NCI-H146 treated with DMSO at 0.1 percent for 48 hours (cell line): ENCODE data around the gene MYO3B.
"Not testable (repeated sequence)": the region's sequence is repeated elsewhere in the genome, so short reads cannot be mapped to it uniquely, and the experiment has no call there.

ENCODE experiments used
- DNase-seq: peaks from one replicate; lab custom pipeline; 2025; ENCODE audit not compliant: unreplicated experiment; lab: John Stamatoyannopoulos, UW

Gene MYO3B

DNA sequence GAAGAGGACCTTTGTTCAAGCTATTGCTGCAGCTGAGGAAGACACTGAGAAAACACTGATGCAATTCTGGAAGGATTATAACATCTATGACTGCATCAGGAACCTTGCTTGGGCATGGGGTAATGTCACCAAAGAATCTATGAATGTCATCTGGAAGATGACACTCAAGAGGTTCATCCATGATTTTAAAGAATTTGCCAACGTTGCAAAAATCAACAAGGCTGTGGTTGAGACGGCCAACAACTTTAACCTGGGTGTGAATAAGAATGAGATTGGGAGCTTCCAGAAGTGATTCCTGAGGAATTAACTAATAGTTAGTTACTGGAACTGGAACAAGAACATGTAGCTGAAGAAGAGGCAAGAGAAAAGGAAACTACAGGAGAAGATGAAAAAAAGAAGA is 410.8 kb downstream of the MYO3B start:
- no peak for DNase-seq

GRCh38 chr2:170596576-170596975 is 418.6 kb downstream of the MYO3B start:
- DNase-seq: no peak

DNA sequence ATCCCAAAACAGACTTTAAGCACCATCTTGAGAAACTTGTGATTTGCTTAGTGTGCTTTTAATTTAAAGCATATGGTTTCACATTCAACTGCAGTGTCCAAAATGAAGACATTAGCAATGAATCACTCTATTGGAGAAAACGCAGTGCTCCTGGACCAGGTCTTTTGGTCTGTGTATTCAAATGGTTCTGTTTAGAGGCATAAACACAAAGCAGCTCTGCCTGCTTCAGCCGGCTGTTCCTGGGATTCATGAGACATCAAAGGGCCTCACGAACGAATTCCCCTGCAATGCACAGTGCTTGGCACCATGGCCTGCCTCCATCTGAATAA is 420.1 kb downstream of the MYO3B start:
- no peak for DNase-seq

- no peak for DNase-seq
These were observed 423.5 kb downstream of the MYO3B start for GRCh38 chr2:170601489-170601888.

GRCh38 chr2:170605862-170606261 is 427.9 kb downstream of the MYO3B start:
- DNase-seq: no peak

DNA sequence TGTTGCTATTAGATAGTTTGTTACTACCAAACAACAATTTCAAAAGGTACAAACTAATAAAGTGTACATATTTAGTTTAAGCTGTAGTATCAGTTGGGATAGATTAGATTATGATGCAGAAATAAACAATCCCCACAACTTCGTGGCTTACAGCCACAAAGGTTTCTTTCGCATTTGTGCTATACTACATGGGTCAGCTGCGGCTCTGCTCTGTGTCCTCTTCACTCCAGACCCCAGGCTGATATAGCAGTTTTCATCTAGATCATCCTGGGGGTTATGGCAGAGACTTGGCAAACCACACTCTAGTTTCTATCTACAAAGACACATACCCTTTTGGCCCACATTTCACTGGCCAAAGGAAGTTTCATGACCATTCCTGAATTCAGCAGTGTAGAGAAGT is 429.2 kb downstream of the MYO3B start:
- no peak for DNase-seq

GRCh38 chr2:170610615-170611014 is 432.7 kb downstream of the MYO3B start:
- DNase-seq: no peak

- DNase-seq: not testable (repeated sequence)
These were observed 441.0 kb downstream of the MYO3B start for GRCh38 chr2:170618948-170619347.

DNA sequence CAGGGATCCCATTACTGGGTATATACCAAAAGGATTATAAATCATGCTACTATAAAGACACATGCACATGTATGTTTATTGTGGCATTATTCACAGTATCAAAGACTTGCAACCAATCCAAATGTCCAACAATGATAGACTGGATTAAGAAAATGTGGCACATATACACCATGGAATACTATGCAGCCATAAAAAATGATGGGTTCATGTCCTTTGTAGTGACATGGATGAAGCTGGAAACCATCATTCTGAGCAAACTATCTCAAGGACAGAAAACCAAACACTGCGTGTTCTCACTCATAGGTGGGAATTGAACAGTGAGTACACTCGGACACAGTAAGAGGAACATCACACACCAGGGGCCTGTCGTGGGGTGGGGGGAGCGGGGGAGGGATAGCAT is 457.1 kb downstream of the MYO3B start:
- DNase-seq: not testable (repeated sequence)

DNA sequence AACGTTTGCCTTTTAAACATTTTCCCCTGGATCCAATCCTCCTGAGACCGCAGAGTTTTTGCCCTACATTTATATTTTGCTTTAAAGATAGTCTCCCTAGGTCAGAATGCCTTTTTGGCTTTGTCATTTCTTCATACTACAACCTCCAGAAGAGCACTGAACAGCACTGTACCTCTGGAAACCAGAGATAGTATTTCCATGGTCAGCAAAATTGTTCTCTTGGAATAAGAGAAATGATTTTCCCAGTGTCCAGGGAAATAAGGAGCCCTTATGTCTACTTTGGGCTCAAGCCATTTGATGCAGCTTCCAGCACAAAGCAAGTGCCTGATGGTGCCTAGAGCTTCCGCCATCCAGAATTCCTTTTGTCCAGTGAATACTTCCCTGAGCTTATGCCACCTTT is 461.7 kb downstream of the MYO3B start:
- DNase-seq: no peak

- DNase-seq: no peak
These were observed 464.0 kb downstream of the MYO3B start for GRCh38 chr2:170641961-170642360.

DNA sequence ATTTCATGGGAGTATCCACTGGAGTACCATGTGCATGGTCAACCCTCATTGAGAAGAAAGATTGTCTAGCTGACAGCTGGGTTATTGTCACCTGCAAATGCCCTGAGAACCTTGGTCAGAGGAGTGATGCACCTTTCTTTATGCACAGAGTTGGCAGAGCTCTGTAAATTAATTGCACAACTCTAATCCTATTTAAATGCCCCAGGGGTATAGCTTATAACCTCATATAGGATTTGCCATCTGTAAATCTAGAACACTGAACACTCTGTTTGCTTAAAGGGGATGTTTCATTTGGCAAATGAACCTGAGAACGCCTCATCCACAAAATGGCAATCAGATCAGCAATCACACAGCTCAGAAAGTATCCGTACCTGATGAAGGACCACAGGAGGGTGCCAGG is 465.4 kb downstream of the MYO3B start:
- DNase-seq: no peak

- DNase-seq: no peak
These were observed 469.9 kb downstream of the MYO3B start for GRCh38 chr2:170647741-170648436.

DNA sequence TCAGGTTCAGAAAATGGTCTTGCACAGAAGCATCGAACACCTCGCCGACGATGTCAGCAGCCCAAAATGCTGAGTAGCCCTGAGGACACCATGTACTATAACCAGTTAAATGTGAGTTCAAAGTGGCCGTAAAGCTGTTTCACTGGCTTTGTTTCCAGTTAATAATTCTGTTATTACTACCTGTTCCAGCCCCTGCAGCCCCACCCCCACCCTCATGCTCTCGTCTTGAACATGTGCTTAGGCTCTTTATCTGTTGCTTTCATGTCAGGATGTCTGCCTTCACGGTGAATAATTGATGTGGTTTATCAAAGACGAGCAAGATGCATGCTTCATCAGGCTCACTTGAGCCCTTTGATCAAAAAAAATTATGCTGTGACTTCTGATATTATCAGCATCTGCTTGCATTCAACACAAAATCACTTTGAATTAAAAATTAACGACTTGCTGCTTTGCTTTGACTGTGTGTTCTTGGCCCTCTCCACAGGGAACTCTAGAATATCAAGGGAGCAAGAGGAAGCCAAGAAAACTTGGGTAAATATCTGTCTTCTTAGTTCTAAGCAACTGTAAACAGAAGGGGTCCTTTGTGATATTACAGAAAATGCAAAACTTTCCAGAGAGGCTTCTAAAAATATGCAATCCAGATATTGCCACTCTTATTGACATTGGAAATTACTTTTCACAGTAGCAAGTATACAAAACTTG is 473.8 kb downstream of the MYO3B start:
- DNase-seq: no peak

DNA sequence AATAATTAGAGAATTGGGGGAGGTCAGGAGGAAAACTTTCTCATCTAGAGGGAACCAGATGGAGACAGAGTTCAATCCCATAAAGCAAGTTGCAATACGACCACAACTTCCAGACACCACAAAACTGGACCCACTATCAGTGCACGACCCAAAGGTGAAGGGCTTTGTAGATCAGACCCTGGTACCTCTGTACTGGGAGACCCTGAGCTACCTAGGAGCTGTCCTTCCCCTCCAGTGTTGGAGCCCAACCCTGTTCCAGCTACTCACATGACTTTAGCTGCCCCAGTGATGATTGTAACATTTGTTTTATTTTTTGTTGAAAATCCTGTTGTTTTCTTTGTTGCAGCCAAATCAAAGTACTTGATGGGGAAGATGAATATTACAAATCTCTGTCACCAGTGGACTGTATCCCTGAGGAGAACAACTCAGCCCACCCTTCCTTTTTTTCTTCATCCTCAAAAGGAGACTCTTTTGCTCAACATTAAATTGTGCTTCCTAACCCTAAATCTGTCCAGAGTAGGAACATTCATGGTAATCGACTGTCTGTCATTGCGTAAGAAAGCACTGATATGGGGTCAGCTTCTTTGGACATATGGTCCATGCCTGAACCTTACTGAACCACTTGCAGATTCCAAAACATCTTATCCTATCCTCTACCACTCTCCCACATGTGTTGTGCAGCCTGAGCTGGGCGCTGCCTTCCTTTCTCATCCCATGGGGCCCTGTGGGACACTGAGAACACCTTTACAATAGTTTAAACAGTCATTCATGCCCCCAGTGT is 474.9 kb downstream of the MYO3B start:
- no peak for DNase-seq

GRCh38 chr2:170656669-170657068 is 478.7 kb downstream of the MYO3B start:
- no peak for DNase-seq

DNA sequence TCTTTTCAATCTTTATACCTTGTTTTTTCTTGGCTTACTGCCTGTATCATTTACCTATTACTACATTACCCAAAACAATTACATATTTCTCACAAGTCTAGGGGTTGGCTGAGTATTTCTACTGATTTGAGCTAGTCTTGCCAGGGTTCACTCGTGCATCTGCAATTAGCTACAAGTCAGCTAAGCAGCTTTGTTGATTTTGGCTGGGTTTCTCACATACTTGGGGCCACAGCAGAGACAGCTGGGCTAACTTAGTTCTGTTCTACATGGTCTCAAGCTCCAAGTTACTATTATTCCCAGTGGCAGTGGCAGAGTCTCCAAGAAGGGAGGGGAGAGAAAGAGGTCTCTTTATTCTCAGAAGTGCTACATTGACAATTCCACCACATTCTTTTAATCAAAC is 482.5 kb downstream of the MYO3B start:
- DNase-seq: no peak

DNA sequence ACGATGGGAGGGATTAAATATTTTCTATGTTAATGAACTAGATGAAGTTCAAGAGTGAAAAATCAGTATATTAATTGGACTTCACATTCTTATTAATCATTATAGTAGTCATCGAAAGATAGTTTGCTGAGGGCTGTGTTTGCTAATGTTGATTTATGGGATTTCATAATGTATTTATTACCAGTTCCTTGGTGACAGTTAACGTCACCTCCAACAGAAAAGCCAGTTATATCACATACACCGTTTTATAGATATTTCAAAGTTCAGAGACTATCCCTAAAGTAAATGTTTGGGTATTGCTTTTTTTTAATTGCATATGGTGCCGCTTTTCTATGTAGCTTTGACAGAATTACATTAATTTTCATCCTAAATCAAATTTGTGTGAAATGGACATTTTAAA is 487.8 kb downstream of the MYO3B start:
- no peak for DNase-seq

DNA sequence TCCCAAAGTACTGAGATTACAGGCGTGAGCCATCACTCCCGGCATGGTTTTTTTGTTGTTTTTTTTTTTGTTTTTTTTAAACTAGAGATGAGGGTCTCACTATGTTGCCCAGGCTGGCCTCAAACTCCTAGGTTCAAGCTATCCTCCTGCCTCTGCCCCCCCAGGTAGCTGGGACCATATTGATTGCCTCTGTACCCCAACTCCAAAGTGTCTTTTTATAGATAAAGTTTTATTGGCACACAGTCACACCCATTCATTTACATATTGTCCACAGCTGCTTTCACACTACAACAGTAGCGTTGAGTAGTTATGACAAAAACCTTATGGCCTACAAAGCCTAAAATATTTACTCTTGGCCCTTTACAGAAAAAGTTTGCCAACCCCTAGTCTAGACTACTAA is 492.0 kb downstream of the MYO3B start:
- DNase-seq: no peak

DNA sequence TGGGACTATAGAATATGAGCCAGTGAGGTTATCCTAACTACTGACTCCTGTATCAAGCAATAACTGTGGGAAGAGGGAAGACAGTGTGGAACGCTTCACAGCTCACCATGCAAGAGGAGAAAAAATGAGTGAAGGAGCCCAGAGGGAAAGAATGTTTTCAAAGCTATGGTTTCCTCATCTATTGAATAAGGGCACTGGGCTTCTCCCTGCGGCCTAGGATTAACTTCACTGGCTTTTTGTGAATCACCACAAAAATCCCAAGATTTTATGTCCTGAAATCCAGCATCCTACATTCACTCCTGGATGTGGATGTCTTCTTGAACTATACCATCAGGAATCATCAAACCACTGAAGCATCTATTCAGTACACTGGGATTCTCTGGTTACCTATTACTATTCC is 492.7 kb downstream of the MYO3B start:
- no peak for DNase-seq

DNA sequence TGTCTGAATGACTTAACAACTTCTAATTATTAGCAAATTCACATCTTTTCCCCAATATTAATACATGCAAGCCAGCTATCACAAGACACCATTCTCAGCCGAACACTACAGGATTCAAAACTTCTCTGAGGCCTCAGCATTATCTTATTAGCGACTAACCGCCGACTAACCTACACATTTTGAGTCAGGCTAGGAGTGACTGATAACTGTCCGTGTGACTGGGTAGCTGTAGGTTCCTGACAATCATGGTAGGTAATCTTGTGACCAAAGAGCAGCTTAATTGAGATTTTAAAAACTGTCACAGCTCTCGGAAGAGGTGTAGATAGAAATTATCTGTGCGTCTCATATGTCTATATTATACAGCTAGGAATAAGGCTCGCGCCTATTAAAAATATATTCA is 493.1 kb downstream of the MYO3B start:
- no peak for DNase-seq

DNA sequence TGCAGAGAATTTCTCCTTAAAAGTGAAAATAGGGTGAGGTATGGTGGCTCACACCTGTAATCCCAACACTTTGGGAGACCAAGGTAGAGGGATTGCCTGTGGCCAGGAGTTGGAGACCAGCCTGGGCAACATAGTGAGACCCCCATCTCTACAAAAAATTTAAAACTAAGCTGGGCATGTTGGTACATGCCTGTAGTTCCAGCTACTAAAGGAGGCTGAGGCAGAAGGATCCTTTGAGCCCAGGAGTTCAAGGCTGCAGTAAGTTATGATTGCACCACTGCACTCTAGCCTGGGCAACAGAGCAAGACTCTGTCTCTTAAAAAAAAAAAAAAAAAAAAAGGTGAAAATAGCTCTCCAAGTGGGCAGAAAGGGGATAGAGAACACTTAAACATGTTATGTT is 496.3 kb downstream of the MYO3B start:
- DNase-seq: not testable (repeated sequence)
